Spleen (tissue), 13 donors: ENCODE measurements around the gene COL9A1. TPM values are rescaled to one million over a fixed set of nuclear protein-coding genes. Genes with fewer than 3 reads are reported as not detected.
"Not testable (repeated sequence)": the region's sequence is repeated elsewhere in the genome, so short reads cannot be mapped to it uniquely, and the experiment has no call there.

ENCODE experiments used
- DNase-seq: peaks from one replicate; pipeline ENCODE4 v3.0.0-alpha.2; 2020
- H3K27ac ChIP-seq, 8 donors: fragments of 200-600 bp; sonication (generic) in 7 of 8; 1 replicate in 4 of 8; 2 replicates in 4 of 8; pipeline versions ENCODE4 v1.5.0 to v1.8.0; 2016 to 2021; ENCODE audit warnings: inconsistent platforms in 4 of 8, mild to moderate bottlenecking in 4 of 8, moderate library complexity in 1 of 8
- H3K27me3 ChIP-seq, 7 donors: fragments of 200-600 bp; sonication (generic) in 6 of 7; replicated peaks in 1 of 7; 1 replicate in 4 of 7; 2 replicates in 3 of 7; pipeline versions ENCODE4 v1.5.0 to v1.8.0; 2016 to 2021; ENCODE audit warnings: inconsistent platforms in 3 of 7, mild to moderate bottlenecking in 1 of 7
- H3K36me3 ChIP-seq, 6 donors: fragments of 200-600 bp; sonication (generic) in 5 of 6; 1 replicate in 4 of 6; 2 replicates in 2 of 6; pipeline versions ENCODE4 v1.5.0 to v1.8.0; 2016 to 2021; ENCODE audit warnings: inconsistent platforms in 2 of 6
- H3K4me1 ChIP-seq, 6 donors: fragments of 200-600 bp; sonication (generic) in 5 of 6; 1 replicate in 3 of 6; 2 replicates in 3 of 6; pipeline versions ENCODE4 v1.5.0 to v1.8.0; 2016 to 2021; ENCODE audit warnings: inconsistent platforms in 3 of 6
- H3K4me3 ChIP-seq, 8 donors: fragments of 200-600 bp; sonication (generic) in 7 of 8; 1 replicate in 4 of 8; 2 replicates in 4 of 8; pipeline versions ENCODE4 v1.5.0 to v1.8.0; 2016 to 2021; ENCODE audit warnings: inconsistent platforms in 4 of 8, mild to moderate bottlenecking in 4 of 8, moderate library complexity in 2 of 8
- H3K9me3 ChIP-seq, 8 donors: fragments of 200-600 bp; sonication (generic) in 7 of 8; 1 replicate in 4 of 8; 2 replicates in 4 of 8; pipeline versions ENCODE4 v1.5.0 to v1.8.0; 2016 to 2021; ENCODE audit warnings: inconsistent platforms in 4 of 8
- POLR2A ChIP-seq, 3 donors: fragments of 450-650 bp; IDR thresholded peaks; one replicate each; pipeline ENCODE4 v1.5.1; 2017; ENCODE audit warnings: antibody characterized with exemption in 3 of 3, mild to moderate bottlenecking in 1 of 3
- POLR2AphosphoS5 ChIP-seq, 3 donors: sonication (generic); formaldehyde crosslinking; IDR thresholded peaks; one replicate each; pipeline ENCODE4 v1.5.1; 2017; ENCODE audit warnings: antibody characterized with exemption in 3 of 3
- WGBS, 5 donors: extraction: QIAGEN DNeasy Blood & Tissue Kit in 3 of 5; methylation state at CpG; one replicate each; pipeline versions ENCODE4 v1.1.5 to v1.1.7; 2013 to 2018; 5-methylcytosine and 5-hydroxymethylcytosine counted together
- intact Hi-C: fragments of 100-400 bp; cut with DNase I; formaldehyde crosslinking; loops from one replicate; pipeline ENCODE4 v1.15.0; 2023; ENCODE audit warnings: low total_unique reads
- long read RNA-seq, 2 donors: transcript quantifications; one replicate each; lab custom pipeline, GENCODE V29; 2026
- polyA plus RNA-seq, 3 donors: library from polyadenylated mRNA; stranded (reverse); fragments of 200-250 nt; gene quantifications; one replicate each; pipeline ENCODE4 v1.2.1, GENCODE V29; 2013
- total RNA-seq, 7 donors: library from RNA; depleted of rRNA in 3 of 7; stranded (reverse); fragments of >200 nt in 3 of 7; fragmentation: NEBNext Ultra II Directional in 4 of 7; extraction: Animal tissue kit (Norgen Biotek cat#: 25700) in 4 of 7; gene quantifications; one replicate each; pipeline versions ENCODE4 v1.1.0 to v1.2.1, GENCODE V29; 2016 to 2021
- TF ChIP-seq, protein P1 (sequence below), 11 experiments: fragments of 200-600 bp in 7 of 11; fragments of 450-650 bp in 4 of 11; sonication (generic) in 4 of 11; IDR thresholded peaks in 8 of 11; conservative IDR thresholded peaks in 3 of 11; 1 replicate in 7 of 11; 2 replicates in 4 of 11; pipeline versions ENCODE4 v1.4.0 to v1.8.0; 2016 to 2021; ENCODE audit warnings: antibody characterized with exemption in 11 of 11, inconsistent platforms in 4 of 11, mild to moderate bottlenecking in 1 of 11
- donor health status: healthy with polysubstance abuse.
- donor health status: DM: no; HTN: no; CAD: no; lungs with moderate emphysema.
- donor health status: DM: no; HTN: no; CAD: no.
- donor health status: Bipolar disorder and iron deficiency.
- donor health status: healthy.
- donor health status: DM: no; HTN: no; CAD: no.
- donor health status: DM: yes; HTN: yes; CAD: no.

COL9A1 gene
- not detected for total RNA-seq
- under 1 TPM; 0.06 to 0.07 (median 0.06) TPM for polyA plus RNA-seq
- long read RNA-seq, donor 1, result 0 reads
- long read RNA-seq, donor 2, result 0 reads

DNA sequence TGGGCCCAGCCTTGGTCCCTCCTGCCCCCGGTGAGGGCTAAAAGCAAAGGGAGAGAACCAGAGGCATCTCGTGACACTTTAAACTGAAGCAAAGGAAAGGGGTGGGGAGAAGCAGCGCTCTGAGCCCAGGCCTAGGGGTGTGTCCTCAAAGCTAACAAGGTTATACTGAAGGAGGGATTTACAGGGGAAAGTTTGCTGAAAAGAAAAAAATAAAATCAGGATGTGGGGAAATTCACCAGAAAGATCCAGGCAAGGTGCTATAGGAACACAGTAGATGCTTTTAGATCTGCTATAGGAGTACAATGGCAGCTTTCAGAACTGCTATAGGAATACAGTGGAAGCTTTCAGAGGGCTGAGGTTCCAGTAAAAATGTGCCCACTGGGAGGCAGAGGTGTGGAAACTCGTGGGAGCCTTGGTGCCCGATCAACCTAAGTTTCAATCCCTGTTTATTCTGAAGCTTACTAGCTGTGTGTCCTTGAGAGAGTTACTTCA, at the start of gene COL9A1:
TSS of gene COL9A1 (minus strand) at position 51 of the 492 bp plus-strand sequence. CDS start 160 bp downstream, outside the sequence.
- Histone ChIP-seq H3K4me3 (no peak within 1 kb of the TSS), H3K36me3 (no peaks in the 10 kb centered on the region), H3K9me3 (no peaks in the 10 kb centered on the region), H3K4me1 (no peaks in the 10 kb centered on the region), H3K27ac (no peak within 1 kb of the TSS), H3K27me3 (peaks cover 0 to 15% (median 0%) of the 10 kb centered on the region in 7 donors)
- TF ChIP-seq, protein P1, sequence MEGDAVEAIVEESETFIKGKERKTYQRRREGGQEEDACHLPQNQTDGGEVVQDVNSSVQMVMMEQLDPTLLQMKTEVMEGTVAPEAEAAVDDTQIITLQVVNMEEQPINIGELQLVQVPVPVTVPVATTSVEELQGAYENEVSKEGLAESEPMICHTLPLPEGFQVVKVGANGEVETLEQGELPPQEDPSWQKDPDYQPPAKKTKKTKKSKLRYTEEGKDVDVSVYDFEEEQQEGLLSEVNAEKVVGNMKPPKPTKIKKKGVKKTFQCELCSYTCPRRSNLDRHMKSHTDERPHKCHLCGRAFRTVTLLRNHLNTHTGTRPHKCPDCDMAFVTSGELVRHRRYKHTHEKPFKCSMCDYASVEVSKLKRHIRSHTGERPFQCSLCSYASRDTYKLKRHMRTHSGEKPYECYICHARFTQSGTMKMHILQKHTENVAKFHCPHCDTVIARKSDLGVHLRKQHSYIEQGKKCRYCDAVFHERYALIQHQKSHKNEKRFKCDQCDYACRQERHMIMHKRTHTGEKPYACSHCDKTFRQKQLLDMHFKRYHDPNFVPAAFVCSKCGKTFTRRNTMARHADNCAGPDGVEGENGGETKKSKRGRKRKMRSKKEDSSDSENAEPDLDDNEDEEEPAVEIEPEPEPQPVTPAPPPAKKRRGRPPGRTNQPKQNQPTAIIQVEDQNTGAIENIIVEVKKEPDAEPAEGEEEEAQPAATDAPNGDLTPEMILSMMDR (IDR thresholded peaks at IDR 0.05 in 8 of 11, conservative IDR thresholded peaks at IDR 0.05 in 3 of 11), result no peak
- TF ChIP-seq POLR2AphosphoS5 (IDR thresholded peaks at IDR 0.05) (no peak), POLR2A (IDR thresholded peaks at IDR 0.05) (no peak)
- no peak for DNase-seq
- WGBS, 5 donors, result 63 to 78% (median 72%) methylated on average over 5 of the region's 5 CpGs
- intact Hi-C loops, result no loop called here

DNA sequence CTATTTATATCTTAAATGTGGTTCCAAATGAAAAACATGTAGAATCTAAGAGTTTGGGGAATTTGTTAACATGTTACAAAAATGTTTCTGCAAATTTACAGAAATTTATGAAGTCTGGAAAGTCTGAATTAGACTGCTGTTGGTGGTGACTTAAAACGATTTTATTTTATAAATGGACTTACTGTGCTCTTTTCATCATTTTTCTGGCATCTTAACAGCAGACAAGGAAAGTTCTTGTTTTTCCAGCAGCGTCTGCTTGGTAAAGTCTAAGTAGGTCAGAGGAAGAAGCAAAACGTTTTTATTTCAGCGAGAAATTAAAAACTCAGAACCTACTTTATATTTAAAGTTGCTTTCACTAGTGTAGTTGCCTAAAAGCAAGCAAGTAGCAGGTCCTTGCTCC, 48.6 kb upstream of the COL9A1 start:
- intact Hi-C loops, result no loop called here
- Histone ChIP-seq H3K9me3 (no peaks in the 10 kb centered on the region), H3K27me3 (peaks cover 0 to 12% (median 0%) of the 10 kb centered on the region in 7 donors), H3K4me1 (no peaks in the 10 kb centered on the region), H3K36me3 (no peaks in the 10 kb centered on the region), H3K27ac (no peak overlapping the region), H3K4me3 (no peak overlapping the region)
- TF ChIP-seq, protein P1 (IDR thresholded peaks at IDR 0.05 in 8 of 11, conservative IDR thresholded peaks at IDR 0.05 in 3 of 11), result no peak
- TF ChIP-seq POLR2AphosphoS5 (IDR thresholded peaks at IDR 0.05) (no peak), POLR2A (IDR thresholded peaks at IDR 0.05) (no peak)
- 68 to 80% (median 79%) methylated on average over 4 of the region's 4 CpGs for WGBS, 5 donors
- no peak for DNase-seq

DNA sequence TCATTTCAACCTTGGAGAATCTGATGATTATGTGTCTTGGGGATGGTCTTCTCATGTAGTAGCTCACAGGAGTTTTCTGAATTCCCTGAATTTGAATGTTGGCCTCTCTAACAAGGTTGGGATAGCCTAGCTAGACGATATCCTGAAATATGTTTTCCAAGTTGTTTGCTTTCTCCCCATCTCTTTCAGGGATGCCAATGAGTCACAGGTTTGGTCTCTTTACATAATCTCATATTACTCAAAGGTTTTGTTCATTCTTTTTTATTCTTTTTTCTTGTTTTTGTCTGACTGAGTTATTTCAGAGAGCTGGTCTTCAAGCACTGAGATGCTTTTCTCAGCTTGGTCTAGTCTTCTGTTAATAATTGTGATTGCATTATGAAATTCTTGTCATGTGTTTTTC, 42.7 kb upstream of the COL9A1 start:
- Histone ChIP-seq H3K9me3 (peaks cover 0 to 4% (median 0%) of the 10 kb centered on the region in 8 donors), H3K27me3 (peaks cover 0 to 15% (median 0%) of the 10 kb centered on the region in 7 donors), H3K27ac (no peak overlapping the region), H3K4me3 (no peak overlapping the region), H3K4me1 (no peaks in the 10 kb centered on the region), H3K36me3 (no peaks in the 10 kb centered on the region)
- TF ChIP-seq POLR2AphosphoS5 (IDR thresholded peaks at IDR 0.05) (no peak), POLR2A (IDR thresholded peaks at IDR 0.05) (no peak)
- 66 to 88% (median 85%) methylated on average over 1 of the region's 1 CpG for WGBS, 5 donors
- intact Hi-C loops, result no loop called here
- DNase-seq, result no peak

DNA sequence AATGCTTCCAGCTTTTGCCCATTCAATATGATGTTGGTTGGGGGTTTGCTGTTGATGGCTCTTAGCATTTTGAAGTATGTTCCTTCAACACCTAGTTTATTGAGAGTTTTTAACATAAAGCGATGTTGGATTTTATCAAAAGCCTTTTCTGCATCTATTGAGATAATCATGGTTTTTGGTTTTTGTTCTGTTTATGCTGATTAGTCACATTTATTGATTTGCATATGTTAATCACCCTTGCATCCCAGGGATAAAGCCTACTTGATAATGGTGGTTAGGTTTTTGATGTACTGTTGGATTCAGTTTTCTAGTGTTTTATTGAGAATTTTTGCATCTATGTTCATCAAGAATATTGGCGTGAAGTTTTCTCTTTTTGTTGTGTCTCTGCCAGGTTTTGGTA, 40.4 kb upstream of the COL9A1 start:
- H3K4me1 ChIP-seq, result no peaks in the 10 kb centered on the region
- H3K4me3 ChIP-seq, result no peak overlapping the region
- 84 to 96% (median 94%) methylated on average over 2 of the region's 2 CpGs for WGBS, 5 donors
- TF ChIP-seq POLR2AphosphoS5 (IDR thresholded peaks at IDR 0.05), result no peak
- no peak for DNase-seq
- H3K27ac ChIP-seq, result no peak overlapping the region
- intact Hi-C loops, result no loop called here
- peaks cover 0 to 15% (median 0%) of the 10 kb centered on the region in 7 donors for H3K27me3 ChIP-seq
- H3K36me3 ChIP-seq, result no peaks in the 10 kb centered on the region
- peaks cover 0 to 19% (median 6%) of the 10 kb centered on the region in 8 donors for H3K9me3 ChIP-seq

DNA sequence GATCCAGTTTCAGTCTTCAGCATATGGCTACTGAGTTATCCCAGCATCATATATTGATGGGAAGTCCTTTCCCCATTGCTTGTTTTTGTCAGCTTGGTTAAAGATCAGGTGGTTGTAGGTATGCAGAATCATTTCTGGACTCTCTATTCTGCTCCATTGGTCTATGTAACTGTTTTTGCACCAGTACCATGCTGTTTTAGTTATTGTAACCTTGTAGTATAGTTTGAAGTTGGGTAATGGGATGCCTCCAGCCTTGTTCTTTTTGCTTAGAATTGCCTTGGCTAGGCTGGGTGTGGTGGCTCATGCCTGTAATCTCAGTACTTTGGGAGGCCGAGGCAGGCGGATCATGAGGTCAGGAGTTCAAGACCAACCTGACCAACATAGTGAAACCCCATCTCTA, 36.9 kb upstream of the COL9A1 start:
- H3K27ac ChIP-seq, H3K27me3 ChIP-seq, H3K36me3 ChIP-seq, H3K4me3 ChIP-seq, intact Hi-C loops, DNase-seq, H3K4me1 ChIP-seq: not testable (repeated sequence)
- peaks cover 0 to 19% (median 6%) of the 10 kb centered on the region in 8 donors for H3K9me3 ChIP-seq
- 85 to 100% (median 88%) methylated on average over 2 of the region's 2 CpGs for WGBS, 5 donors
